ENCODE results near the gene RNF130. TPM values are rescaled to one million over a fixed set of nuclear protein-coding genes. Genes with fewer than 3 reads are reported as not detected.
"Not testable (repeated sequence)": the region's sequence is repeated elsewhere in the genome, so short reads cannot be mapped to it uniquely, and the experiment has no call there.

RNF130 gene
- total and polyA plus RNA-seq, 7 donors = 34.3 to 144 (median 64.1) TPM

DNA sequence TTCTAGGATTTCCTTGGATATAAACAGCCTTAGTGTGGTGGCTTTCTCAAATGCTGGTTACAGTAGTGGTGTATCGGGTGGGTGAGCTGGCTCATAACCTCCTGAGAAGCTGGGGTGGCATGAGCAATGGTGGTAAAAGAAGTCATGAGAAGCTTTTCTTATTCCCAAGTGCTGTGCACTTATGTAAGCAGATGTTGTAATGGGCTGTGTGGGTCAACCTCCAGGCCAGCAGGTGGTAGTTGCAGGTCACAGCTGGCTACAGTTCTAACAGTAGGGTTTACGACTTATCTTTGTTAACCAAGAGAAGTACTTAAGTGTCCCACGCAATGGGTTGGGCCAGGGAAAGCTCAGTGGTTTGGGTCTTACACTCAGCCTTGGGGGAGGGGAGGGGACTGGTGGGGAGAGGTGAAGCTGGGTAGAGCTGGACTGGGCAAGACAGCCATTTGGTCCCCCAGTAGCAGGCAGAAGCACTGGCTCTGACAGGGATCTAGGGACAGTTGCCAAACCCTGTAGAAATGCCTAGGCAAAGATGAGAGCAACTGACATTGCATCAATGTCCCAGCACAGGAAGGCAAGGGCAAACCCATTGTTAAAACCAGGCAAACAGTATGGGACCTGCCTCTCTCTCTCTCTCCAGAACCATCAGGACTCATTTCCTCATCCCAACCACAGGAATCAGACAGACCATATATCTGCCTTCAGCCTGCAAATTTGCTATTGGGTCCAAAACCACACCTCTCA lies 76.8 kb downstream of the RNF130 start:
- no peak overlapping the region for H3K27ac ChIP-seq
- TF ChIP-seq, protein P1, sequence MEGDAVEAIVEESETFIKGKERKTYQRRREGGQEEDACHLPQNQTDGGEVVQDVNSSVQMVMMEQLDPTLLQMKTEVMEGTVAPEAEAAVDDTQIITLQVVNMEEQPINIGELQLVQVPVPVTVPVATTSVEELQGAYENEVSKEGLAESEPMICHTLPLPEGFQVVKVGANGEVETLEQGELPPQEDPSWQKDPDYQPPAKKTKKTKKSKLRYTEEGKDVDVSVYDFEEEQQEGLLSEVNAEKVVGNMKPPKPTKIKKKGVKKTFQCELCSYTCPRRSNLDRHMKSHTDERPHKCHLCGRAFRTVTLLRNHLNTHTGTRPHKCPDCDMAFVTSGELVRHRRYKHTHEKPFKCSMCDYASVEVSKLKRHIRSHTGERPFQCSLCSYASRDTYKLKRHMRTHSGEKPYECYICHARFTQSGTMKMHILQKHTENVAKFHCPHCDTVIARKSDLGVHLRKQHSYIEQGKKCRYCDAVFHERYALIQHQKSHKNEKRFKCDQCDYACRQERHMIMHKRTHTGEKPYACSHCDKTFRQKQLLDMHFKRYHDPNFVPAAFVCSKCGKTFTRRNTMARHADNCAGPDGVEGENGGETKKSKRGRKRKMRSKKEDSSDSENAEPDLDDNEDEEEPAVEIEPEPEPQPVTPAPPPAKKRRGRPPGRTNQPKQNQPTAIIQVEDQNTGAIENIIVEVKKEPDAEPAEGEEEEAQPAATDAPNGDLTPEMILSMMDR (IDR thresholded peaks at IDR 0.05) = no peak
- TF ChIP-seq POLR2AphosphoS5 (IDR thresholded peaks at IDR 0.05) (no peak), EP300 (IDR thresholded peaks at IDR 0.05) (no peak), POLR2A (IDR thresholded peaks at IDR 0.05) (no peak)
- no peaks in the 10 kb centered on the region for H3K27me3 ChIP-seq
- peaks cover 0 to 4% (median 0%) of the 10 kb centered on the region in 4 donors for H3K9me3 ChIP-seq
- WGBS, 2 donors = 94 to 95% methylated on average over 3 of the region's 3 CpGs
- H3K36me3 ChIP-seq = no peaks in the 10 kb centered on the region
- intact Hi-C loops (cut with DNase I) = no loop called here
- no peak overlapping the region for H3K4me3 ChIP-seq
- no peaks in the 10 kb centered on the region for H3K4me1 ChIP-seq
- DNase-seq = no peak

DNA sequence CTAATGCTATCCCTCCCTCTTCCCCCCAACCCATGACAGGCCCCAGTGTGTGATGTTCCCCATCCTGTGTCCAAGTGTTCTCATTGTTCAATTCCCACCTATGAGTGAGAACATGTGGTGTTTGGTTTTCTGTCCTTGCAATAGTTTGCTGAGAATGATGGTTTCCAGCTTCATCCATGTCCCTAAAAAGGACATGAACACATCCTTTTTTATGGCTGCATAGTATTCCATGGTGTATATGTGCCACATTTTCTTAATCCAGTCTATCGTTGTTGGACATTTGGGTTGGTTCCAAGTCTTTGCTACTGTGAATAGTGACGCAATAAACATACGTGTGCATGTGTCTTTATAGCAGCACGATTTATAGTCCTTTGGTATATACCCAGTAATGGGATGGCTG lies 78.7 kb downstream of the RNF130 start:
- H3K27me3 ChIP-seq; H3K9me3 ChIP-seq; H3K36me3 ChIP-seq; H3K4me3 ChIP-seq; H3K27ac ChIP-seq; DNase-seq; H3K4me1 ChIP-seq; intact Hi-C loops (cut with DNase I): not testable (repeated sequence)
- 83 to 95% methylated on average over 4 of the region's 4 CpGs for WGBS, 2 donors

DNA sequence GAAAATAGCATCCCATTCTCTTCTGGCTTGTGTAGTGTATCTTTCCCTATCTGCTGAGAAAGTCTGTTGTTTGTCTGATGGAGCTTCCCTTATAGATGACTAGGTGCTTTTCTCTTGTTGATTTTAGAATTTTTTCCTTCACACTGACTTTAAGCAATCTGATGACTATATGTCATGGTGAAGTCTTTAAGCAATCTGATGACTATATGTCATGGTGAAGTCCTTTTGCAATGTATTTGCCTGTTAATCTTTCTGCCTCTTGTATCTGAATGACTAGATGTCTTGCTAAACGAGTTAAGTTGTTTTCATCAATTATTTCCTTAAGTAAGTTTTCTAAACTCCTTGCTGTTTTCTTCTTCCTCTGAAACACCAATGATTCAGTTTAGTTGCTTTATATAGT lies 80.5 kb downstream of the RNF130 start:
- TF ChIP-seq POLR2A (IDR thresholded peaks at IDR 0.05) (no peak), EP300 (IDR thresholded peaks at IDR 0.05) (no peak), POLR2AphosphoS5 (IDR thresholded peaks at IDR 0.05) (no peak)
- TF ChIP-seq, protein P1 (IDR thresholded peaks at IDR 0.05) = no peak
- H3K4me1 ChIP-seq = no peaks in the 10 kb centered on the region
- H3K27ac ChIP-seq = no peak overlapping the region
- 90 to 97% methylated on average over 1 of the region's 1 CpG for WGBS, 2 donors
- H3K4me3 ChIP-seq = no peak overlapping the region
- H3K9me3 ChIP-seq = peaks cover 0 to 4% (median 0%) of the 10 kb centered on the region in 4 donors
- intact Hi-C loops (cut with DNase I) = no loop called here
- DNase-seq = no peak
- no peaks in the 10 kb centered on the region for H3K36me3 ChIP-seq
- H3K27me3 ChIP-seq = no peaks in the 10 kb centered on the region

DNA sequence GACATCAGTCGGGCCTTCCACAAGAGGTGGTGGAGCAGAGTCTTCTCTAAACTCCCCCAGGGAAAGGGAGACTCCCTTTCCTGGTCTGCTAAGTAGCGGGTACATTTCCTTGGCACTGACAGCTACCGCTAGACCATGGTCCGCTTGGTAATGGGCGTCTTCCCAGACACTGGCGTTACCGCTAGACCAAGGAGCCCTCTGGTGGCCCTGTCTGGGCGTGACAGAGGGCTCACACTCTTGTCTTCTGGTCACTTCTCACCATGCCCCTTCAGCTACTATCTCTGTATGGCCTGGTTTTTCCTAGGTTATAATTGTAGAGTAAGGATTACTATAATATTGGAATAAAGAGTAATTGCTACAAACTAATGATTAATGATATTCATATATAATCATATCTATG lies 81.0 kb downstream of the RNF130 start:
- intact Hi-C loops (cut with DNase I); H3K27me3 ChIP-seq; H3K9me3 ChIP-seq; H3K27ac ChIP-seq; DNase-seq; H3K4me3 ChIP-seq; H3K36me3 ChIP-seq; H3K4me1 ChIP-seq: not testable (repeated sequence)
- WGBS, 2 donors = 94 to 97% methylated on average over 8 of the region's 8 CpGs

DNA sequence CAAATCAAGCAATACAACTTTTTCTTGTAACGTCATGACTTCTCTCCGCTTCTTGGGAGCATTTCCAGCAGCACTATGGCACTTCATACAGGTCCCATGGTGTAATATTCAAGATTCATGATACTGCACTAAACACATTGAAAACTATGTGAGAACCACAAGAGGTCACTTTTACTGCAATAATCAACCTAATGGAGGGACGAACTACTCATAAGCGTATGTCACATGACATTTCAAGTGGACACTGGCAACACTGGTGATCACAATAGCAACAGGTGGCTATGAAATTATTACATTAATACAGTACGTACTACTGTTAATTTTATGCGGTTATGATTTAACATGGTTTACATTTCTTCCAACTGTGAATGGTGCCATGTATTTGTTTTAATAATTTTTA lies 85.2 kb downstream of the RNF130 start:
- Histone ChIP-seq H3K27ac (no peak overlapping the region), H3K36me3 (peaks cover 0 to 4% (median 0%) of the 10 kb centered on the region in 4 donors), H3K4me1 (no peaks in the 10 kb centered on the region), H3K27me3 (no peaks in the 10 kb centered on the region), H3K4me3 (no peak overlapping the region), H3K9me3 (no peaks in the 10 kb centered on the region)
- TF ChIP-seq POLR2AphosphoS5 (IDR thresholded peaks at IDR 0.05) = no peak
- TF ChIP-seq, protein P1 (IDR thresholded peaks at IDR 0.05) = peak in 1 of 4 experiments; percentile 16
- WGBS, 2 donors = 86 to 91% methylated on average over 6 of the region's 6 CpGs
- DNase-seq = no peak
- intact Hi-C loops (cut with DNase I) = loop anchor here (1.0 kb wide), 1 partner anchor 104 kb away; no protein-coding TSS in a partner anchor

DNA sequence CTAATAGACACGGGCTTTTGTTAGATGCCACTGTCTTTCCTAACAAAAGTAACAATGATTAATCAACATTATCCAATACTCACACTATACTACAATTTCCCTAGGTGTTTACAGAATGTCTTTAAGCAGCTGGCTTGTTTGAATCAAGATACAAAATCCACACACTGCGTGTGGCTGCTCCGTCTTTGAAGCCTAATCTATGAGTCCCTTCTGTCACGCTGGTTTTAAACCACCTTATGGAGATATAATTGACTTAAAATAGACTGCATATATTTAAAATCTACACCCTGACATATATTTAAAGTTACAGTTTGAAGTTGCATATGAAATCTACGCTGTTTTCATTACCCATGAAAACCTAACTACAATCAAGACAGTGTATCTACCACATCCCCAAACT lies 89.9 kb downstream of the RNF130 start:
- H3K4me1 ChIP-seq = no peaks in the 10 kb centered on the region
- DNase-seq = no peak
- no peaks in the 10 kb centered on the region for H3K9me3 ChIP-seq
- no peaks in the 10 kb centered on the region for H3K27me3 ChIP-seq
- H3K36me3 ChIP-seq = peaks cover 3 to 44% (median 16%) of the 10 kb centered on the region in 4 donors
- intact Hi-C loops (cut with DNase I) = no loop called here
- TF ChIP-seq EP300 (IDR thresholded peaks at IDR 0.05) (no peak), POLR2AphosphoS5 (IDR thresholded peaks at IDR 0.05) (no peak)
- TF ChIP-seq, protein P1 (IDR thresholded peaks at IDR 0.05) = no peak
- no peak overlapping the region for H3K27ac ChIP-seq
- 86 to 88% methylated on average over 5 of the region's 5 CpGs for WGBS, 2 donors
- H3K4me3 ChIP-seq = no peak overlapping the region
